Testis (tissue), 3 donors: ENCODE data around the gene PPP3R1. TPM values are rescaled to one million over a fixed set of nuclear protein-coding genes. Genes with fewer than 3 reads are reported as not detected.
A peak's percentile ranks its signal among the peaks of the same experiment; 100 is the strongest.

Experiments used
- DNase-seq: peaks from one replicate; pipeline ENCODE4 v3.0.0-alpha.2; 2019
- H3K27ac ChIP-seq, 2 donors: fragments of 200-600 bp; sonication (generic); one replicate each; pipeline ENCODE4 v1.5.1; 2019
- H3K27me3 ChIP-seq: fragments of 200-600 bp; sonication (generic); one replicate; pipeline ENCODE4 v1.5.1; 2019
- H3K36me3 ChIP-seq: fragments of 200-600 bp; sonication (generic); one replicate; pipeline ENCODE4 v1.5.1; 2017; ENCODE audit warnings: low read depth; ENCODE audit errors: missing control alignments
- H3K4me1 ChIP-seq: fragments of 200-600 bp; sonication (generic); one replicate; pipeline ENCODE4 v1.5.1; 2019
- H3K4me3 ChIP-seq, 2 donors: fragments of 200-600 bp; sonication (generic); one replicate each; pipeline ENCODE4 v1.5.1; 2017 to 2019
- H3K9me3 ChIP-seq: fragments of 200-600 bp; sonication (generic); one replicate; pipeline ENCODE4 v1.5.1; 2017
- CTCF ChIP-seq, 3 experiments: fragments of 450-650 bp in 2 of 3; fragments of 200-600 bp in 1 of 3; sonication (generic) in 1 of 3; IDR thresholded peaks; one replicate each; pipeline ENCODE4 v1.5.1; 2016 to 2019; ENCODE audit warnings: antibody characterized with exemption in 3 of 3, mild to moderate bottlenecking in 2 of 3, moderate library complexity in 1 of 3
- POLR2A ChIP-seq: fragments of 450-650 bp; IDR thresholded peaks from one replicate; pipeline ENCODE4 v1.6.1; 2017; ENCODE audit warnings: antibody characterized with exemption, mild to moderate bottlenecking, moderate library complexity
- WGBS, 2 donors: methylation state at CpG; one replicate each; pipeline ENCODE4 v1.1.5; 2018; 5-methylcytosine and 5-hydroxymethylcytosine counted together
- intact Hi-C: fragments of 100-400 bp; cut with DNase I; formaldehyde crosslinking; loops from one replicate; pipeline ENCODE4 v1.15.1; 2023; ENCODE audit warnings: low total_unique reads
- polyA plus RNA-seq: library from polyadenylated mRNA; stranded (reverse); fragments of 350-450 nt; fragmentation: Illumina TruSeq; extraction: RNeasy Lipid Tissue Mini Kit (QIAGEN cat#74804); gene quantifications from one replicate; pipeline ENCODE4 v1.2.3, GENCODE V29; 2014; ENCODE audit warnings: low read depth, low replicate concordance; ENCODE audit not compliant: insufficient read depth
- total RNA-seq, 2 donors: library from RNA; depleted of rRNA; stranded (reverse); fragments of >200 nt; gene quantifications; one replicate each; pipeline ENCODE4 v1.2.3, GENCODE V29; 2016

Gene PPP3R1
- total and polyA plus RNA-seq, 3 donors from 2014 or later: 35.7 to 45.0 (median 37.0) TPM

GRCh38 chr2:68293755-68294154, 41.4 kb upstream of the PPP3R1 start:
- no peaks in the 10 kb centered on the region for H3K4me1 ChIP-seq
- no peak for DNase-seq
- intact Hi-C loops: no loop called here

GRCh38 chr2:68293024-68293423, 40.7 kb upstream of the PPP3R1 start:
- TF ChIP-seq POLR2A: no peak
- TF ChIP-seq CTCF (IDR thresholded peaks at IDR 0.05): no peak
- DNase-seq: no peak
- H3K36me3 ChIP-seq: no peaks in the 10 kb centered on the region
- H3K4me3 ChIP-seq: no peak overlapping the region
- no peaks in the 10 kb centered on the region for H3K27me3 ChIP-seq
- no peaks in the 10 kb centered on the region for H3K9me3 ChIP-seq
- no peak overlapping the region for H3K27ac ChIP-seq
- H3K4me1 ChIP-seq: no peaks in the 10 kb centered on the region
- intact Hi-C loops: no loop called here
- 84 to 89% methylated on average over 4 of the region's 4 CpGs for WGBS, 2 donors

More at GRCh38 chr2:68293755-68294154, 41.4 kb upstream of the PPP3R1 start:
- Histone ChIP-seq H3K27me3 (no peaks in the 10 kb centered on the region), H3K36me3 (no peaks in the 10 kb centered on the region), H3K4me3 (no peak overlapping the region), H3K27ac (no peak overlapping the region), H3K9me3 (no peaks in the 10 kb centered on the region)
- TF ChIP-seq POLR2A: no peak
- no peak for TF ChIP-seq CTCF (IDR thresholded peaks at IDR 0.05)
- WGBS, 2 donors: 82 to 87% methylated on average over 6 of the region's 6 CpGs

GRCh38 chr2:68292108-68292710, 39.9 kb upstream of the PPP3R1 start:
- intact Hi-C loops: no loop called here
- DNase-seq: no peak
- no peaks in the 10 kb centered on the region for H3K27me3 ChIP-seq
- no peaks in the 10 kb centered on the region for H3K36me3 ChIP-seq
- H3K27ac ChIP-seq: no peak overlapping the region
- H3K4me1 ChIP-seq: no peaks in the 10 kb centered on the region
- TF ChIP-seq CTCF (IDR thresholded peaks at IDR 0.05): peak; percentile 31 to 46 (median 37)
- no peak for TF ChIP-seq POLR2A
- no peak overlapping the region for H3K4me3 ChIP-seq
- no peaks in the 10 kb centered on the region for H3K9me3 ChIP-seq
- 65 to 75% methylated on average over 3 of the region's 3 CpGs for WGBS, 2 donors

- no peaks in the 10 kb centered on the region for H3K4me1 ChIP-seq
- intact Hi-C loops: no loop called here
- no peaks in the 10 kb centered on the region for H3K36me3 ChIP-seq
- no peak for TF ChIP-seq CTCF (IDR thresholded peaks at IDR 0.05)
- no peaks in the 10 kb centered on the region for H3K27me3 ChIP-seq
- 72 to 77% methylated on average over 6 of the region's 6 CpGs for WGBS, 2 donors
- DNase-seq: no peak
- H3K4me3 ChIP-seq: no peak overlapping the region
- no peaks in the 10 kb centered on the region for H3K9me3 ChIP-seq
- H3K27ac ChIP-seq: no peak overlapping the region
Observed at GRCh38 chr2:68291314-68291713, 39.0 kb upstream of the PPP3R1 start.

GRCh38 chr2:68290901-68291300, 38.6 kb upstream of the PPP3R1 start:
- no peak overlapping the region for H3K4me3 ChIP-seq
- H3K36me3 ChIP-seq: no peaks in the 10 kb centered on the region
- no peak for DNase-seq
- H3K4me1 ChIP-seq: no peaks in the 10 kb centered on the region
- no peaks in the 10 kb centered on the region for H3K9me3 ChIP-seq
- 36 to 38% methylated on average over 5 of the region's 5 CpGs for WGBS, 2 donors
- TF ChIP-seq POLR2A (no peak), CTCF (IDR thresholded peaks at IDR 0.05) (no peak)
- no peak overlapping the region for H3K27ac ChIP-seq
- intact Hi-C loops: no loop called here
- no peaks in the 10 kb centered on the region for H3K27me3 ChIP-seq
